Right kidney (tissue), 1 donor: Measurements from ENCODE around the gene PALM3.
"Not testable (repeated sequence)": the region's sequence is repeated elsewhere in the genome, so short reads cannot be mapped to it uniquely, and the experiment has no call there.

Experiments
- DNase-seq: peaks from one replicate; pipeline ENCODE4 v3.0.0-alpha.2; 2016

Gene PALM3

GRCh38 chr19:14059652-14060155 lies 2.2 kb downstream of the PALM3 start:
- peak; percentile 20 for DNase-seq

- DNase-seq, result no peak
Observed at GRCh38 chr19:14059093-14059480, 2.8 kb downstream of the PALM3 start.

GRCh38 chr19:14058182-14059092 lies 3.4 kb downstream of the PALM3 start:
- DNase-seq, result no peak

- DNase-seq, result no peak
Observed at GRCh38 chr19:14056741-14057356, 5.0 kb downstream of the PALM3 start.

GRCh38 chr19:14056069-14056666 lies 5.7 kb downstream of the PALM3 start:
- no peak for DNase-seq

GRCh38 chr19:14055396-14055795 lies 6.5 kb downstream of the PALM3 start:
- no peak for DNase-seq

- DNase-seq, result no peak
Observed at GRCh38 chr19:14054721-14055120, 7.2 kb downstream of the PALM3 start.

- DNase-seq, result no peak
Observed at GRCh38 chr19:14054099-14054498, 7.8 kb downstream of the PALM3 start.

GRCh38 chr19:14053500-14053899 lies 8.4 kb downstream of the PALM3 start:
- no peak for DNase-seq

GRCh38 chr19:14053032-14053431 lies 8.8 kb downstream of the PALM3 start:
- DNase-seq, result no peak

- DNase-seq, result no peak
Observed at GRCh38 chr19:14052470-14052869, 9.4 kb downstream of the PALM3 start.

- no peak for DNase-seq
Observed at GRCh38 chr19:14051980-14052379, 9.9 kb downstream of the PALM3 start.

GRCh38 chr19:14050961-14051360 lies 10.9 kb downstream of the PALM3 start:
- not testable (repeated sequence) for DNase-seq

GRCh38 chr19:14050512-14050911 lies 11.4 kb downstream of the PALM3 start:
- DNase-seq, result no peak

- DNase-seq, result no peak
Observed at GRCh38 chr19:14048443-14049153, 13.3 kb downstream of the PALM3 start.

GRCh38 chr19:14047866-14048265 lies 14.0 kb downstream of the PALM3 start:
- not testable (repeated sequence) for DNase-seq

GRCh38 chr19:14042659-14043608 lies 18.9 kb downstream of the PALM3 start:
- DNase-seq, result not testable (repeated sequence)

GRCh38 chr19:14039181-14039580 lies 22.7 kb downstream of the PALM3 start:
- DNase-seq, result no peak

GRCh38 chr19:14035706-14036105 lies 26.2 kb downstream of the PALM3 start:
- no peak for DNase-seq

GRCh38 chr19:14035159-14035558 lies 26.7 kb downstream of the PALM3 start:
- DNase-seq, result not testable (repeated sequence)

- no peak for DNase-seq
Observed at GRCh38 chr19:14033946-14034345, 27.9 kb downstream of the PALM3 start.
